Measurements from ENCODE around the gene ADGRV1. TPM values are rescaled to one million over a fixed set of nuclear protein-coding genes. Genes with fewer than 3 reads are reported as not detected.

The ADGRV1 gene
- polyA plus RNA-seq, 3 donors = 0.18 to 0.33 TPM; not detected in 1

DNA sequence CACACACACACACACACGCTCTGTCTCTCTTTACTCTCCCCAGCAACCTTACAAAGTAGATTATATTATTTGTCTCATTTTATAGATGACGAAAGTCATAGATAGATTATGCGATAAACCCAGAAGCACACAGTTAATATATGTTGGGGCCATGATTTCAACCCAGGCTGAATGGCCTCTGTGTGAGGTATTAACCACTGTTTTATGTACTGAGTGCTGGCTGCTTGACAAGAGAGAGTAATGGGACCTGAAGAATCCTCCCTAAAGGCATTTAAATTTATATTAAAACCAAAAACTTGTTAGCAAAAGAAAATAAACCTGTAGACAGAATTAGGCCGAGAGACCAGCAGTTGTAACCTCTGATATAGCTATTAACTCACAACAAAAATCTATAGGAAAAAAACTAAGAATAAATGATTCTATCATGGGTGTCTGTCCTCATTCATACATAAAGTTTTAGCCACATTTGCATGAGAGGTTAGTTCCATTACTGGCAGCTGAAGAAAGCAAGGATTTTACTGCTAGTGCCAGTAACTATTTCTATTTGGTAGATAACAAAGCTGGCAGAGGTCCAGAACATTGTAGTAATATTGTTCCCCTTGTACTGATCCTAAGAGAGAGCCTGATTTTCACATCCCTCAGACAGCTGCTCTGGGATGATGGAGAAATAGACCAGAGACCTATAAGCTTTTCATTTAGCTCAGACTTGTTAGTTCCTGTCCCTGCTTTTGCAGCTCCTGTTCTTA lies 250.9 kb downstream of the ADGRV1 start:
- intact Hi-C loops (cut with micrococcal nuclease) = no loop called here
- no peak overlapping the region for H2AFZ ChIP-seq (ENCODE audit: insufficient read depth, low read depth, low read length, poor library complexity, severe bottlenecking)
- peaks cover 2% of the 10 kb centered on the region for H3K4me1 Mint-ChIP-seq
- no peaks in the 10 kb centered on the region for H3K9me3 ChIP-seq (replicated peaks in 1 of 2; ENCODE audit: control insufficient read depth in 1 of 2, insufficient read depth in 1 of 2, low read length in 2 of 2)
- no peaks in the 10 kb centered on the region for H3K9me3 Mint-ChIP-seq
- no peaks in the 10 kb centered on the region for H3K4me1 ChIP-seq (ENCODE audit: control insufficient read depth in 1 of 2, insufficient read depth in 2 of 2, low read length in 2 of 2)
- no peak for DNase-seq
- TF ChIP-seq, protein P1, sequence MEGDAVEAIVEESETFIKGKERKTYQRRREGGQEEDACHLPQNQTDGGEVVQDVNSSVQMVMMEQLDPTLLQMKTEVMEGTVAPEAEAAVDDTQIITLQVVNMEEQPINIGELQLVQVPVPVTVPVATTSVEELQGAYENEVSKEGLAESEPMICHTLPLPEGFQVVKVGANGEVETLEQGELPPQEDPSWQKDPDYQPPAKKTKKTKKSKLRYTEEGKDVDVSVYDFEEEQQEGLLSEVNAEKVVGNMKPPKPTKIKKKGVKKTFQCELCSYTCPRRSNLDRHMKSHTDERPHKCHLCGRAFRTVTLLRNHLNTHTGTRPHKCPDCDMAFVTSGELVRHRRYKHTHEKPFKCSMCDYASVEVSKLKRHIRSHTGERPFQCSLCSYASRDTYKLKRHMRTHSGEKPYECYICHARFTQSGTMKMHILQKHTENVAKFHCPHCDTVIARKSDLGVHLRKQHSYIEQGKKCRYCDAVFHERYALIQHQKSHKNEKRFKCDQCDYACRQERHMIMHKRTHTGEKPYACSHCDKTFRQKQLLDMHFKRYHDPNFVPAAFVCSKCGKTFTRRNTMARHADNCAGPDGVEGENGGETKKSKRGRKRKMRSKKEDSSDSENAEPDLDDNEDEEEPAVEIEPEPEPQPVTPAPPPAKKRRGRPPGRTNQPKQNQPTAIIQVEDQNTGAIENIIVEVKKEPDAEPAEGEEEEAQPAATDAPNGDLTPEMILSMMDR (IDR thresholded peaks at IDR 0.05) = no peak
- no peak overlapping the region for H3K27ac ChIP-seq (ENCODE audit: low read depth in 1 of 2, low read length in 2 of 2)
- no peaks in the 10 kb centered on the region for H3K79me2 ChIP-seq (ENCODE audit: insufficient read depth, low read length)
- no peaks in the 10 kb centered on the region for H3K36me3 ChIP-seq (replicated peaks in 1 of 2; ENCODE audit: control insufficient read depth in 1 of 2, insufficient read depth in 2 of 2, low read length in 2 of 2)
- peaks cover 0 to 2% (median 2%) of the 10 kb centered on the region in 3 donors for H3K27me3 Mint-ChIP-seq (ENCODE audit: low read depth in 3 of 3)
- no peak overlapping the region for H3K4me3 Mint-ChIP-seq
- no peaks in the 10 kb centered on the region for H3K27me3 ChIP-seq (ENCODE audit: control insufficient read depth in 2 of 2, insufficient read depth in 2 of 2, low read length in 2 of 2)
- no peak overlapping the region for H3K9ac ChIP-seq (ENCODE audit: insufficient read depth, low read length, poor library complexity, severe bottlenecking)
- H3K4me3 ChIP-seq (replicated peaks in 1 of 3; ENCODE audit: low read depth in 2 of 3, low read length in 3 of 3) = no peak overlapping the region
- no peaks in the 10 kb centered on the region for H3K36me3 Mint-ChIP-seq
- H4K20me1 ChIP-seq (ENCODE audit: insufficient read depth, low read length) = no peaks in the 10 kb centered on the region
- H3K4me2 ChIP-seq (replicated peaks; ENCODE audit: extremely low read depth, low read length, poor library complexity, severe bottlenecking) = no peak overlapping the region
- no CpG with 5 or more reads among the region's 4 CpGs for WGBS (ENCODE audit: insufficient coverage)
- no peak overlapping the region for H3K27ac Mint-ChIP-seq

DNA sequence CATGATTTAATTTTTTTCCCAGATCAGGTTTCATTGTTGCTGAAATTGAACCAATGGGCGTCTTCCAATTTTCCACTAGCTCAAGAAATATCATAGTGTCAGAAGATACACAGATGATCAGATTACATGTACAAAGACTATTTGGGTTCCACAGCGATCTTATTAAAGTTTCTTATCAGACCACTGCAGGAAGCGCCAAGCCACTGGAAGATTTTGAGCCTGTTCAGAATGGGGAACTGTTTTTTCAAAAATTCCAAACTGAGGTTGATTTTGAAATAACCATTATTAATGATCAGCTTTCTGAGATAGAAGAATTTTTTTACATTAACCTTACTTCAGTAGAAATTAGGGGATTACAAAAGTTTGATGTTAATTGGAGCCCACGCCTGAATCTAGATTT lies 251.6 kb downstream of the ADGRV1 start:
- intact Hi-C loops (cut with micrococcal nuclease) = no loop called here
- peaks cover 0 to 3% (median 2%) of the 10 kb centered on the region in 3 donors for H3K27me3 Mint-ChIP-seq (ENCODE audit: low read depth in 3 of 3)
- no peak overlapping the region for H3K27ac Mint-ChIP-seq
- Histone ChIP-seq H3K4me1 (ENCODE audit: control insufficient read depth in 1 of 2, insufficient read depth in 2 of 2, low read length in 2 of 2) (no peaks in the 10 kb centered on the region), H4K20me1 (ENCODE audit: insufficient read depth, low read length) (no peaks in the 10 kb centered on the region), H3K9ac (ENCODE audit: insufficient read depth, low read length, poor library complexity, severe bottlenecking) (no peak overlapping the region), H3K36me3 (replicated peaks in 1 of 2; ENCODE audit: control insufficient read depth in 1 of 2, insufficient read depth in 2 of 2, low read length in 2 of 2) (no peaks in the 10 kb centered on the region), H3K9me3 (replicated peaks in 1 of 2; ENCODE audit: control insufficient read depth in 1 of 2, insufficient read depth in 1 of 2, low read length in 2 of 2) (no peaks in the 10 kb centered on the region), H3K4me2 (replicated peaks; ENCODE audit: extremely low read depth, low read length, poor library complexity, severe bottlenecking) (no peak overlapping the region), H3K4me3 (replicated peaks in 1 of 3; ENCODE audit: low read depth in 2 of 3, low read length in 3 of 3) (no peak overlapping the region), H3K27ac (ENCODE audit: low read depth in 1 of 2, low read length in 2 of 2) (no peak overlapping the region), H3K79me2 (ENCODE audit: insufficient read depth, low read length) (no peaks in the 10 kb centered on the region), H3K27me3 (ENCODE audit: control insufficient read depth in 2 of 2, insufficient read depth in 2 of 2, low read length in 2 of 2) (no peaks in the 10 kb centered on the region), H2AFZ (ENCODE audit: insufficient read depth, low read depth, low read length, poor library complexity, severe bottlenecking) (no peak overlapping the region)
- no peak for DNase-seq
- no peaks in the 10 kb centered on the region for H3K9me3 Mint-ChIP-seq
- no peak overlapping the region for H3K4me3 Mint-ChIP-seq
- TF ChIP-seq, protein P1 (IDR thresholded peaks at IDR 0.05) = no peak
- WGBS (ENCODE audit: insufficient coverage) = no CpG with 5 or more reads among the region's 4 CpGs
- peaks cover 2% of the 10 kb centered on the region for H3K4me1 Mint-ChIP-seq
- no peaks in the 10 kb centered on the region for H3K36me3 Mint-ChIP-seq

All from CD14-positive monocyte (primary cell).